ENCODE measurements around the gene MEGF10.

The MEGF10 gene

DNA sequence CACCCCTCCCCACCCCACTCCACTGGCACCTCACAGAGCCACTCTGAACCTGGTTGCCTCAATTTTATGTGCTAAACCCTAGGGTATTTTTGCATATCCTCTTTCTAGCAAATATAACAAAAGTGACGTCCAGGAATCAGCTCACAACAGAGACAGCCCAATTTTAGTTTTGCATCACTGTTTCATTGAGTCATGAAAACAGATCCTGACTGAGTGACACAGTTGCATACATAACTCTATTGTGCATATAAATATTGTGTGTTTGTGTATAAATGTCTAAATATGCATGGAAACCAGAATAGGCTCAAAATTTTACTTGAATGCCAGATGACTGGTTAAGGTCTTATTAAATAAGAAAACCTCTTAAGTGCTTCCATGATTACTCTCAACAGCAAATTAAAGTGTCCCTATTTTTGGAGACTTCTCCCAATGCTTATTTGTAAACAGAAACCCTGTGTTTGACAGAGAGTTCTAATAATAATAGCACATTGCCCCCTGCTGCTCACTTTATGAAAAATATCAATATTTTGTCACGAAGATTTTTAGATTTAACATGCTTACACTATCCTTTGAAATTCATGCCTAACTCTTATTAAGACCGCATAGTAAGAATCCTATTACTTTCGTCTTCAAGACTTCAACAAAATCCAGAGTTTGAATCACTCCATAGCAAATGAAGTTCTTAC, 151.3 kb downstream of the MEGF10 start:
- DNase-seq (ENCODE audit: low read depth): peak; percentile 7

DNA sequence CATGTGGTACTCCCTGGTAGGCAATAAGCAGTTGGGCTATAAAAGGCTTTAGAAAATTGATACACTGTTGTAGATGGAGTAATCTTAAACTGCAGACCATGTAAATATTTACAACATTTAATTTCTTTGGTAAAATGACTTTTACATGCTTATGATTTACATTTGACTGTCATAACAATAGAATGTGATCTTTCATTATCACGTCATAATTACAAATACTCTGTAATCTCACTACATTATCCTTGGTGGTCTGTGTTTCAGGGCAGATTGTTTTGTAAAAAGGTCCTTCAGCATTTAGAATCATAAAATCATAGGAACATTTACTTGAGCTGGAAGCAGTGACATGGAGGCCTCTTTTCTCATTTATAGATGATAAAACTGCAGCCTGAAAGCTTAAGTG, 153.6 kb downstream of the MEGF10 start:
- no peak for DNase-seq (ENCODE audit: low read depth)

DNA sequence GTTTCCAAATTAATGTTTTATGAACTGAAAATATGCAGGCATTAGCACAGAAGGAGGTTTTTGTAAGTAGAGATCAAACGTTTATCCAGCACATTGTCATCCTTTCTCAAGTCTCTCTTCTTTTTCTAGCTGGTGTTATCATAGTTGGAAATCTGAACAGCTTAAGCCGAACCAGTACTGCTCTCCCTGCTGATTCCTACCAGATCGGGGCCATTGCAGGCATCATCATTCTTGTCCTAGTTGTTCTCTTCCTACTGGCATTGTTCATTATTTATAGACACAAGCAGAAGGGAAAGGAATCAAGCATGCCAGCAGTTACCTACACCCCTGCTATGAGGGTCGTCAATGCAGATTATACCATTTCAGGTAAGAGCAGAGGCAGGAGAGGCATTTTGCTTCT, 154.7 kb downstream of the MEGF10 start:
- no peak for DNase-seq (ENCODE audit: low read depth)

DNA sequence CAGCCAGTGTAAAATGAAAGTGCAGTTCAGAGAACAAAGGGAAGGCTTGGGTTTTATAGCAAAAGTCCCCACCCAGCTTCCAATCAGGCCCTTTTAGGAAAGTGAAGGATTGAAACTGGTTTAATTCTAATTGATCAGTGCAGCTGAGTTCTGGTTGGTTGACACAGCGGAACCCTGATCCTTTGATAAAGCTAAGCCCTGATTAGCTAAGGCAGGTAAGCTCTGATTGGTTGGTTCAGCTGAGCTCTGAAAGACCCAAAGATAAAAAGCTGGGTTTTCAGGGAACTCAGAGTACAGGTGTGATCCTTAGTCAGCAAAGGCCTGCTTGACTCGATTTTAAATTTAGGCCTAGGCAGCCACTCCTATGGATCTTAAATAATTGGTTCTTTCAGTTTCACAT, 156.0 kb downstream of the MEGF10 start:
- DNase-seq (ENCODE audit: low read depth): no peak

- DNase-seq (ENCODE audit: low read depth): peak; percentile 9
Measured at GRCh38 chr5:127447827-127448226, 157.2 kb downstream of the MEGF10 start.

GRCh38 chr5:127450046-127450445, 159.4 kb downstream of the MEGF10 start:
- DNase-seq (ENCODE audit: low read depth): no peak

DNA sequence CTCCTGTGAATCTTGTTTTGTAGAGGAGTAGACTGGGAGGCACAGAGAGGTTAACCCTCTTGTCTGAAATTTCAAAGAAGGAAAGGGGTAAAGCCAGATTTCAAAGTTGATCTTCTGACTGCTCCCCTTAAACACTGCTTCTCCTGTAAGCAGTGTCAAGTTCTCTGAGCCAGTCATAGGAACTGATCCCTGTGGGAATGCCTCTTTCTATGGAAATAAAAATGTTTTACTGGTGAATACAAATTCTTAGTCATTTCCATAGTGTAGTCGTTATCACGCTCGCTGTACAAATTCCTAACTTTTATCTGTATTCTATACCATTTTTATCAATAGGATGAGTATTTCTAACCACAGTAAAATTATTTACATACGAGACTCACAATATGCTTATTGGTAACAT, 160.5 kb downstream of the MEGF10 start:
- DNase-seq (ENCODE audit: low read depth): no peak

- no peak for DNase-seq (ENCODE audit: low read depth)
Measured at GRCh38 chr5:127452626-127453025, 162.0 kb downstream of the MEGF10 start.

- no peak for DNase-seq (ENCODE audit: low read depth)
Measured at GRCh38 chr5:127471211-127471610, 180.6 kb downstream of the MEGF10 start.

- no peak for DNase-seq (ENCODE audit: low read depth)
Measured at GRCh38 chr5:127472700-127473099, 182.1 kb downstream of the MEGF10 start.

DNA sequence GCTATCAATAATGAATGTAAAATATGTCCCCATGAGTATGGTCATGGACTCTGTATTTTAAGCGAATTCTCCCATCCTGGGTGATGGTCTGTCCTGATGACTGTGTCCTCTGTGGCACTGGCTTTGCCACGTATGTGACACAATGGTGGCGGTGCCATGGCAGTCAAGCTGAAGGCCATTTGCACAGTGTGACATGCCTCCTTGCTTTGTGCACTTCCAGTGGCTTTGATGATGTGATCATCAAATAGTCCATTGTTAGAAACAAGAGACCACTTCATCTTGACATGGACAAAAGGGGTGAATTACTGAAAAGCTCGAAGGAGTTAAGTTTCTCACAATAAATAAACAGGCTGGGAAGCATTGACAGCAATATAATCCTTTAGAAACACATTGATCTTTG, 195.9 kb downstream of the MEGF10 start:
- no peak for DNase-seq (ENCODE audit: low read depth)

- peak; percentile 27 for DNase-seq (ENCODE audit: low read depth)
Measured at GRCh38 chr5:127492854-127493738, 202.5 kb downstream of the MEGF10 start.

- DNase-seq (ENCODE audit: low read depth): no peak
Measured at GRCh38 chr5:127498548-127498947, 208.0 kb downstream of the MEGF10 start.

DNA sequence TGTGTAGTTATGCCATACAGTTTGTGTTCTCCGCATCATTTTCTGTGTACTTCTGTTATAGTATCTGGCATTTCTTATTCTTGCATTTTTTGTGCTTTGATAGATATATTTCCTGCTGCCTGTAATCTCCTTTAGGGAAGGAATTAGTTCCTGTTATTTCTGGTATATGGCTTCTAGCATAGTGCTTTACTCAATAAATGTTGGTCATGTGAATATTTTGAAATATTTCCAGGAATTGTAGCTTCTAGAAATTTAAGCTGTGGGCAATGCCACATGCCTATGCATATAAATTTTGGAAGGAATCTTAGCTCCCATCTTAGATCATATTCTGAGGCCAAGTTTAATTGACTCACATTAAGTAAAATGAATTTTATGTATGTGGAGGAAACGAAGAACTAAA, 215.3 kb downstream of the MEGF10 start:
- DNase-seq (ENCODE audit: low read depth): no peak

DNA sequence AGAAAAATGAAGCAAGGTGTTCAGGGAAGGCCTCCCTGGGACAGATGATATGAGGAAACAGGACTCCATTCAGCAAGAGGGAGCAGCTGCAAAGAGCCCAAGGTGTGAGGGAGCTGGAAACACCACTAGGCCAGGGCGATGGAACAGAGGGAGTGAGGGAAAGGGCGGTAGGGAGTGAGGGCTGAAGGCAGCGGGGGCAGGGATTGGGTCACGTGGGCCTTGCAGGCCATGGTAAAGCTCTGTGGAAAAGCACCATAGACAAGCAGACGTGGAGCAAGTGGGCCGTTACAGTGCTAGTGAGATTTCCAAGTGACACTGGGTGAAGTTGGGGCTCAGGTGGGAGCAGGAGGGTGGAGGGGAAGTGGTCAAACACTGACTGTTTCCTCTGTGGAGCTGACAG, 216.0 kb downstream of the MEGF10 start:
- DNase-seq (ENCODE audit: low read depth): no peak

DNA sequence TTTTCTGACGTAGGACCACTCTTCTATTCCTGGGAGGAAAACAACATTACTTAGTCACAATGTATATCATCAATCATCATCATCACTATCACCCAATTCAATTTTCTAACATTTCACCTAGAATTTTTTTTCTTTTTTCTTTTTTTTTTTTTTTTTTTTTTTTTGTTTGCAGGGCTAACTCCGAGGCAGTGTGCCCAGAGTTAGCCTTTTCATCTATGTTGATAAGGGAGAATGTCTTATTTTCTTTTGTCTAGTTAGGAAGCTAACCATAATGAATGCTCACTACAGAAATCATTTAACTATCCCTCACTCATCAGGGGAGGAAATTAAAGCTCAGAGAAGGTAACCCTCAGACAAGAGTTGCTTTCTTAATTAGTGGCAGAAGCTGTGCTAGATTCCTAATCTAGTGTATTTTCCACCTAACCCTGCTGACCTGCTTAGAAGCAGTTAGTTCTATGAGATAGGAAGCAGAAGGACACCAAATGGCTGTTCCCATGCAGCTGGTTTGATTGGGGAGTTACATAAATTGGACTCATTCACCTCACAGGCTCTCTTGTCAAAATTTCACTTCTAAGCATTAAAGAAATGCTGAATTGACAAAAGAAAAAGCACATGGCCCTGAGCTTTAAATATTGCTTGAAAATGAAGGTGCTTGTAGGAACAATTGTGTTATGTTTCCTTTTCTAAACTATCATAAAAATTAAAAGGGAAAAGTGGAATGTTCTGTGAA, 218.2 kb downstream of the MEGF10 start:
- DNase-seq (ENCODE audit: low read depth): no peak
